Psoas muscle (tissue), 8 donors: Measurements from ENCODE around the gene ZNHIT2. TPM values are rescaled to one million over a fixed set of nuclear protein-coding genes. Genes with fewer than 3 reads are reported as not detected.

Experiments used
- ATAC-seq, 4 donors: fragments of 200-7000 bp; cut with Tn5 transposase; one replicate each; pipeline ENCODE4 v1.9.1; 2020; ENCODE audit warnings: moderate library complexity in 3 of 4, mild to moderate bottlenecking in 2 of 4
- DNase-seq, 2 donors: peaks; one replicate each; pipeline ENCODE4 v3.0.0-alpha.2; 2020
- H3K27ac ChIP-seq: fragments of 200-600 bp; one replicate; pipeline ENCODE4 v1.8.0; 2022
- H3K27me3 ChIP-seq, 3 donors: fragments of 200-600 bp in 1 of 3; one replicate each; pipeline versions ENCODE4 v1.6.1 to v1.8.0; 2013 to 2022; ENCODE audit warnings: low read length in 2 of 3, mild to moderate bottlenecking in 2 of 3, moderate library complexity in 1 of 3; ENCODE audit not compliant: insufficient read depth in 3 of 3
- H3K36me3 ChIP-seq, 2 donors: fragments of 200-600 bp in 1 of 2; one replicate each; pipeline versions ENCODE4 v1.6.1 to v1.8.0; 2013 to 2022; ENCODE audit warnings: low read depth in 1 of 2, mild to moderate bottlenecking in 1 of 2, moderate library complexity in 1 of 2; ENCODE audit not compliant: insufficient read depth in 1 of 2
- H3K4me1 ChIP-seq: fragments of 200-600 bp; one replicate; pipeline ENCODE4 v1.8.0; 2022
- H3K4me3 ChIP-seq: fragments of 200-600 bp; one replicate; pipeline ENCODE4 v1.8.0; 2022; ENCODE audit warnings: mild to moderate bottlenecking
- H3K9me3 ChIP-seq: fragments of 200-600 bp; one replicate; pipeline ENCODE4 v1.8.0; 2022
- CTCF ChIP-seq: fragments of 200-600 bp; IDR thresholded peaks from one replicate; pipeline ENCODE4 v1.8.0; 2022; ENCODE audit warnings: antibody characterized with exemption
- WGBS, 3 donors: extraction: QIAGEN DNeasy Blood & Tissue Kit; methylation state at CpG; one replicate each; pipeline versions ENCODE4 v1.1.6 to v1.1.7; 2013; 5-methylcytosine and 5-hydroxymethylcytosine counted together
- intact Hi-C, 2 donors: fragments of 100-400 bp; cut with DNase I; formaldehyde crosslinking; loops; one replicate each; pipeline versions ENCODE4 v1.11.0 to v1.14.2; 2022
- polyA plus RNA-seq, 3 donors: library from polyadenylated mRNA; stranded (reverse); fragments of 200-250 nt; gene quantifications; one replicate each; pipeline ENCODE4 v1.2.3, GENCODE V29; 2013
- total RNA-seq, 4 donors: library from RNA; stranded (reverse); fragmentation: NEBNext Ultra II Directional in 2 of 4; extraction: Animal tissue kit (Norgen Biotek cat#: 25700) in 2 of 4; gene quantifications; one replicate each; pipeline versions ENCODE4 v1.2.1 to v1.2.4, GENCODE V29; 2021 to 2023
- donor health status: healthy with polysubstance abuse.
- donor health status: DM: no; HTN: no; CAD: no; lungs with moderate emphysema.
- donor health status: Bipolar disorder and iron deficiency.
- donor health status: healthy.
- donor health status: DM: yes; HTN: yes; CAD: no.
- donor health status: DM: no; HTN: no; CAD: no.
- donor health status: DM: no; HTN: no; CAD: no.
- donor health status: DM: yes; HTN: yes; CAD: no.

The ZNHIT2 gene
- total and polyA plus RNA-seq, 7 donors = 8.6 to 25.7 (median 16.1) TPM

- Histone ChIP-seq H3K36me3 (no peaks in the 10 kb centered on the region), H3K9me3 (no peaks in the 10 kb centered on the region), H3K4me1 (peaks cover 16% of the 10 kb centered on the region), H3K27ac (no peak overlapping the region), H3K27me3 (no peaks in the 10 kb centered on the region), H3K4me3 (no peak overlapping the region)
- TF ChIP-seq CTCF = no peak
- WGBS, 3 donors = 75 to 84% (median 76%) methylated on average over 2 of the region's 2 CpGs
- DNase-seq (no peak), ATAC-seq (no peak)
- intact Hi-C loops = no loop called here
Observed at GRCh38 chr11:65147352-65148075, 30.0 kb upstream of the ZNHIT2 start.

GRCh38 chr11:65141896-65142494 is 24.5 kb upstream of the ZNHIT2 start:
- H3K9me3 ChIP-seq = no peaks in the 10 kb centered on the region
- H3K4me3 ChIP-seq = peak overlapping the region; percentile 18
- no peak for TF ChIP-seq CTCF
- intact Hi-C loops = no loop called here
- peaks cover 4% of the 10 kb centered on the region for H3K4me1 ChIP-seq
- H3K27ac ChIP-seq = peak overlapping the region; percentile 69
- DNase-seq (no peak), ATAC-seq (peak in 3 of 4 donors; percentile 90 to 95 (median 91))
- H3K27me3 ChIP-seq = no peaks in the 10 kb centered on the region
- 50 to 85% (median 55%) methylated on average over 7 of the region's 7 CpGs for WGBS, 3 donors
- H3K36me3 ChIP-seq = no peaks in the 10 kb centered on the region

- H3K36me3 ChIP-seq = peaks cover 3 to 16% of the 10 kb centered on the region in 2 donors
- WGBS, 3 donors = 79 to 87% (median 81%) methylated on average over 15 of the region's 15 CpGs
- H3K27me3 ChIP-seq = no peaks in the 10 kb centered on the region
- no peak for TF ChIP-seq CTCF
- ATAC-seq (no peak), DNase-seq (no peak)
- H3K4me1 ChIP-seq = peaks cover 31% of the 10 kb centered on the region
- H3K27ac ChIP-seq = peak overlapping the region; percentile 96
- H3K4me3 ChIP-seq = no peak overlapping the region
- intact Hi-C loops = no loop called here
- H3K9me3 ChIP-seq = no peaks in the 10 kb centered on the region
Observed at GRCh38 chr11:65136515-65137096, 19.1 kb upstream of the ZNHIT2 start.

- 48 to 59% (median 52%) methylated on average over 11 of the region's 11 CpGs for WGBS, 3 donors
- ATAC-seq = no peak
- H3K4me1 ChIP-seq = peaks cover 30% of the 10 kb centered on the region
- H3K27me3 ChIP-seq = no peaks in the 10 kb centered on the region
- H3K9me3 ChIP-seq = no peaks in the 10 kb centered on the region
- H3K4me3 ChIP-seq = peak overlapping the region; percentile 98
- DNase-seq = no peak
- intact Hi-C loops = loop anchor here in 1 of 2 donors (2.0 kb wide), 1 partner anchor 45 kb away; the partner anchor contains the start of gene CAPN1
- H3K36me3 ChIP-seq = peaks cover 3 to 25% of the 10 kb centered on the region in 2 donors
- TF ChIP-seq CTCF = no peak
- peak overlapping the region; percentile 96 for H3K27ac ChIP-seq
Observed at GRCh38 chr11:65135633-65136145, 18.2 kb upstream of the ZNHIT2 start.
